Erythroblast (primary cell): ENCODE results near the gene ATP6V1B1.

Source experiments
- GATA1 ChIP-seq: IDR thresholded peaks from 2 replicates; pipeline ENCODE4 v1.6.1; 2011; ENCODE audit warnings: low read depth, mild to moderate bottlenecking, control low read depth, low read length, moderate library complexity
- POLR2A ChIP-seq: IDR thresholded peaks from 2 replicates; pipeline ENCODE4 v1.6.1; 2011; ENCODE audit warnings: mild to moderate bottlenecking, low read length

GRCh38 chr2:70979180-70979488 is 43.4 kb downstream of the ATP6V1B1 start:
- TF ChIP-seq POLR2A (no peak), GATA1 (no peak)
